Omental fat pad (tissue), 4 donors: ENCODE results near the gene CLEC4G. TPM values are rescaled to one million over a fixed set of nuclear protein-coding genes. Genes with fewer than 3 reads are reported as not detected.

ENCODE experiments used
- ATAC-seq: fragments of 150-250 bp; one replicate; pipeline ENCODE4 v1.9.1; 2016; ENCODE audit warnings: mild to moderate bottlenecking, moderate library complexity; ENCODE audit not compliant: low FRiP score
- DNase-seq: peaks from one replicate; pipeline ENCODE4 v3.0.0-alpha.2; 2019; ENCODE audit warnings: low spot score
- CTCF ChIP-seq, 3 donors: fragments of 450-650 bp; IDR thresholded peaks; one replicate each; pipeline ENCODE4 v1.5.1; 2016 to 2017; ENCODE audit warnings: antibody characterized with exemption in 3 of 3, mild to moderate bottlenecking in 3 of 3, moderate library complexity in 2 of 3
- total RNA-seq, 4 donors: library from RNA; depleted of rRNA; stranded (reverse); fragments of >200 nt; gene quantifications; one replicate each; pipeline ENCODE4 v1.1.0, GENCODE V29; 2016

The CLEC4G gene
- total RNA-seq, 4 donors from 2014 or later = 2.3 to 9.3 (median 6.0) TPM

DNA sequence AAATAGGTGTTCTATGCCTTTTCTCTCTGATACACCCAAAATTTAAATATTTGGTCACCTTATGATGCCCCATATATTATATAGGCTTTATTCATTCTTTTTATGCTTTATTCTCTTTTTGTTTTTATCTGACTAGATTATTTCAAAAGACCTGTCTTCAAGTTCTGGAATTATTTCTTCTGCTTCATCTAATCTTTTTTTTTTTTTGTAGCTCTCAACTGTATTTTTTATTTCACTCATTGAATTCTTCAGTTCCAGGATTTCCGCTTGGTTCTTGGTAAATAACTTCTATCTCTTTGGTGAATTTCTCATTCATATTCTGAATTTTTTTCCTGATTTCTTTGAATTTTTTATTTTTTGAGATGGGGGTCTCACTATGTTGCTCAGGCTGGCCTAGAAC lies 27.2 kb upstream of the CLEC4G start:
- DNase-seq (no peak), ATAC-seq (no peak)
- no peak for TF ChIP-seq CTCF (IDR thresholded peaks at IDR 0.05)

- no peak for DNase-seq
- TF ChIP-seq CTCF (IDR thresholded peaks at IDR 0.05) = no peak
- ATAC-seq = no peak
Observed at GRCh38 chr19:7757358-7757757, 25.4 kb upstream of the CLEC4G start.

GRCh38 chr19:7756258-7756657 lies 24.3 kb upstream of the CLEC4G start:
- ATAC-seq (no peak), DNase-seq (no peak)
- TF ChIP-seq CTCF (IDR thresholded peaks at IDR 0.05) = no peak

GRCh38 chr19:7751157-7751783 lies 19.4 kb upstream of the CLEC4G start:
- ATAC-seq (no peak), DNase-seq (no peak)
- no peak for TF ChIP-seq CTCF (IDR thresholded peaks at IDR 0.05)

DNA sequence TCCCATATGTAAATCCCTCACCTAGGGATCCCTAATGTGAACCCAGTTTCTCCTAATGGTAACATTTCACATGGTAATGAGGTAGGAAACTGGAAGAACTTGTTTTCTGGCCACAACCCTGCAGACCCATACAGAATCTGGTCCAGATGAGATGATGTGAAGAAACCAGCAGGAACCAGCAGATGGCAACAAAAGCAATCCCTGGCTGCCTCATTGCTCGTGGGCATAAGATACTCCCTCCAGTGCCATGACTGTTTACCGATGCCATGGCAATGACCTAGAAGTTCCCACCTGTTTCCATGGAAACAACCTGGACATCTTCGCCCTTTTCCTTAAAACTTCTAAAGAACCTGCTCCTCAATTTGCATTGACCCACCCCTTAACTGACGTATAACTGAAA lies 16.8 kb upstream of the CLEC4G start:
- DNase-seq = no peak
- ATAC-seq = no peak
- no peak for TF ChIP-seq CTCF (IDR thresholded peaks at IDR 0.05)

DNA sequence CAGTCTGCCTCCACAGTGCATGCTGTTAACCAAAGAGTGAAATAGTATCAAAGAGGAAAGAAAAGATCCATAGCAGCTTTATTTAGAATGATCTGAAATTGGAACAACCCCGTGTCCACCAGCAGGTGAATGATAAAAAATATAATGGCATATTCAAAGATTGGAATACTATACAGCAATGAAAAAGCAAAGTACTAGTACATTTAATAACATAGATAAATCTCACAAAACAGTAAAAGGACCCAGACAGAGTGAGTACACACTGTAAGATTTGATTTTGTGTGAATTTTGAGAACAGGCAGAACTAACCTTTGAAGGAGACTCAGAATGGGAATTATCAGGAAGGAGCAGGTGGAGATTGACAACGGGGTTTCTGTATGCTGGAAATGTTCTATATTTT lies 16.3 kb upstream of the CLEC4G start:
- TF ChIP-seq CTCF (IDR thresholded peaks at IDR 0.05) = no peak
- ATAC-seq = no peak

More for the DNA sequence above, 16.3 kb upstream of the CLEC4G start:
- DNase-seq = no peak
